ENCODE measurements around the gene B4GALT3.

Gene B4GALT3

GRCh38 chr1:161158316-161159010 lies 18.8 kb downstream of the B4GALT3 start:
- Histone ChIP-seq H3K36me3 (ENCODE audit: insufficient read depth, low read length) (peaks cover 40% of the 10 kb centered on the region), H3K9me3 (ENCODE audit: low read length) (no peaks in the 10 kb centered on the region)

GRCh38 chr1:161157867-161158266 lies 19.4 kb downstream of the B4GALT3 start:
- Histone ChIP-seq H3K9me3 (ENCODE audit: low read length) (no peaks in the 10 kb centered on the region), H3K4me1 (ENCODE audit: insufficient read depth, low read length) (peaks cover 35% of the 10 kb centered on the region), H3K36me3 (ENCODE audit: insufficient read depth, low read length) (peaks cover 34% of the 10 kb centered on the region), H3K27ac (ENCODE audit: low read depth, low read length) (no peak overlapping the region), H3K4me3 (ENCODE audit: low read depth in 1 of 2, low read length in 2 of 2) (no peak overlapping the region), H3K9ac (ENCODE audit: low read length) (no peak overlapping the region), H3K27me3 (ENCODE audit: control insufficient read depth in 1 of 2, insufficient read depth in 2 of 2, low read length in 2 of 2) (no peaks in the 10 kb centered on the region)

More at GRCh38 chr1:161158316-161159010, 18.8 kb downstream of the B4GALT3 start:
- H3K4me1 ChIP-seq (ENCODE audit: insufficient read depth, low read length) = peaks cover 32% of the 10 kb centered on the region
- peak overlapping the region; percentile 85 for H3K27ac ChIP-seq (ENCODE audit: low read depth, low read length)
- H3K27me3 ChIP-seq (ENCODE audit: control insufficient read depth in 1 of 2, insufficient read depth in 2 of 2, low read length in 2 of 2) = no peaks in the 10 kb centered on the region
- peak overlapping the region in 1 of 2 donors; percentile 64 for H3K4me3 ChIP-seq (ENCODE audit: low read depth in 1 of 2, low read length in 2 of 2)
- peak overlapping the region; percentile 79 for H3K9ac ChIP-seq (ENCODE audit: low read length)

GRCh38 chr1:161153682-161154337 lies 23.5 kb downstream of the B4GALT3 start, which contains the start of gene UFC1:
Gene UFC1 (plus strand): TSS chr1:161153978. CDS start chr1:161153998, 20 bp downstream.
- Histone ChIP-seq H3K4me1 (ENCODE audit: insufficient read depth, low read length) (peaks cover 16% of the 10 kb centered on the region), H3K9me3 (ENCODE audit: low read length) (no peaks in the 10 kb centered on the region), H3K27ac (ENCODE audit: low read depth, low read length) (peak within 1 kb of the TSS; percentile 89), H3K4me3 (ENCODE audit: low read depth in 1 of 2, low read length in 2 of 2) (peak within 1 kb of the TSS; percentile 53 to 85), H3K9ac (ENCODE audit: low read length) (peak within 1 kb of the TSS; percentile 92), H3K27me3 (ENCODE audit: control insufficient read depth in 1 of 2, insufficient read depth in 2 of 2, low read length in 2 of 2) (no peaks in the 10 kb centered on the region), H3K36me3 (ENCODE audit: insufficient read depth, low read length) (peaks cover 15% of the 10 kb centered on the region)

GRCh38 chr1:161153176-161153575 lies 24.1 kb downstream of the B4GALT3 start:
- no peak overlapping the region for H3K9ac ChIP-seq (ENCODE audit: low read length)
- H3K27ac ChIP-seq (ENCODE audit: low read depth, low read length) = peak overlapping the region; percentile 42
- no peaks in the 10 kb centered on the region for H3K27me3 ChIP-seq (ENCODE audit: control insufficient read depth in 1 of 2, insufficient read depth in 2 of 2, low read length in 2 of 2)
- H3K36me3 ChIP-seq (ENCODE audit: insufficient read depth, low read length) = peaks cover 12% of the 10 kb centered on the region
- peak overlapping the region in 1 of 2 donors; percentile 85 for H3K4me3 ChIP-seq (ENCODE audit: low read depth in 1 of 2, low read length in 2 of 2)
- H3K9me3 ChIP-seq (ENCODE audit: low read length) = no peaks in the 10 kb centered on the region
- peaks cover 11% of the 10 kb centered on the region for H3K4me1 ChIP-seq (ENCODE audit: insufficient read depth, low read length)

- no peak overlapping the region for H3K27ac ChIP-seq (ENCODE audit: low read depth, low read length)
- H3K9me3 ChIP-seq (ENCODE audit: low read length) = no peaks in the 10 kb centered on the region
- no peak overlapping the region for H3K4me3 ChIP-seq (ENCODE audit: low read depth in 1 of 2, low read length in 2 of 2)
- no peak overlapping the region for H3K9ac ChIP-seq (ENCODE audit: low read length)
- H3K4me1 ChIP-seq (ENCODE audit: insufficient read depth, low read length) = no peaks in the 10 kb centered on the region
- H3K36me3 ChIP-seq (ENCODE audit: insufficient read depth, low read length) = no peaks in the 10 kb centered on the region
- no peaks in the 10 kb centered on the region for H3K27me3 ChIP-seq (ENCODE audit: control insufficient read depth in 1 of 2, insufficient read depth in 2 of 2, low read length in 2 of 2)
These were observed 31.5 kb downstream of the B4GALT3 start for GRCh38 chr1:161145832-161146231.

GRCh38 chr1:161140755-161141400 lies 36.4 kb downstream of the B4GALT3 start:
- Histone ChIP-seq H3K27ac (ENCODE audit: low read depth, low read length) (no peak overlapping the region), H3K9ac (ENCODE audit: low read length) (no peak overlapping the region), H3K36me3 (ENCODE audit: insufficient read depth, low read length) (no peaks in the 10 kb centered on the region), H3K9me3 (ENCODE audit: low read length) (no peaks in the 10 kb centered on the region), H3K4me3 (ENCODE audit: low read depth in 1 of 2, low read length in 2 of 2) (no peak overlapping the region), H3K27me3 (ENCODE audit: control insufficient read depth in 1 of 2, insufficient read depth in 2 of 2, low read length in 2 of 2) (no peaks in the 10 kb centered on the region), H3K4me1 (ENCODE audit: insufficient read depth, low read length) (no peaks in the 10 kb centered on the region)

GRCh38 chr1:161139766-161140165 lies 37.5 kb downstream of the B4GALT3 start:
- H3K4me3 ChIP-seq (ENCODE audit: low read depth in 1 of 2, low read length in 2 of 2) = no peak overlapping the region

GRCh38 chr1:161138431-161138830 lies 38.9 kb downstream of the B4GALT3 start:
- Histone ChIP-seq H3K27me3 (ENCODE audit: control insufficient read depth in 1 of 2, insufficient read depth in 2 of 2, low read length in 2 of 2) (no peaks in the 10 kb centered on the region), H3K4me3 (ENCODE audit: low read depth in 1 of 2, low read length in 2 of 2) (no peak overlapping the region), H3K9me3 (ENCODE audit: low read length) (no peaks in the 10 kb centered on the region), H3K4me1 (ENCODE audit: insufficient read depth, low read length) (peaks cover 7% of the 10 kb centered on the region), H3K27ac (ENCODE audit: low read depth, low read length) (no peak overlapping the region), H3K9ac (ENCODE audit: low read length) (no peak overlapping the region), H3K36me3 (ENCODE audit: insufficient read depth, low read length) (no peaks in the 10 kb centered on the region)

More at GRCh38 chr1:161139766-161140165, 37.5 kb downstream of the B4GALT3 start:
- no peaks in the 10 kb centered on the region for H3K27me3 ChIP-seq (ENCODE audit: control insufficient read depth in 1 of 2, insufficient read depth in 2 of 2, low read length in 2 of 2)
- H3K4me1 ChIP-seq (ENCODE audit: insufficient read depth, low read length) = no peaks in the 10 kb centered on the region
- H3K27ac ChIP-seq (ENCODE audit: low read depth, low read length) = no peak overlapping the region
- H3K9me3 ChIP-seq (ENCODE audit: low read length) = no peaks in the 10 kb centered on the region
- H3K9ac ChIP-seq (ENCODE audit: low read length) = no peak overlapping the region
- H3K36me3 ChIP-seq (ENCODE audit: insufficient read depth, low read length) = no peaks in the 10 kb centered on the region

- no peak overlapping the region for H3K4me3 ChIP-seq (ENCODE audit: low read depth in 1 of 2, low read length in 2 of 2)
- no peak overlapping the region for H3K9ac ChIP-seq (ENCODE audit: low read length)
- H3K36me3 ChIP-seq (ENCODE audit: insufficient read depth, low read length) = no peaks in the 10 kb centered on the region
- no peak overlapping the region for H3K27ac ChIP-seq (ENCODE audit: low read depth, low read length)
- no peaks in the 10 kb centered on the region for H3K27me3 ChIP-seq (ENCODE audit: control insufficient read depth in 1 of 2, insufficient read depth in 2 of 2, low read length in 2 of 2)
- no peaks in the 10 kb centered on the region for H3K9me3 ChIP-seq (ENCODE audit: low read length)
- peaks cover 10% of the 10 kb centered on the region for H3K4me1 ChIP-seq (ENCODE audit: insufficient read depth, low read length)
These were observed 39.4 kb downstream of the B4GALT3 start for GRCh38 chr1:161137881-161138280.

- Histone ChIP-seq H3K27ac (ENCODE audit: low read depth, low read length) (peak overlapping the region; percentile 96), H3K9me3 (ENCODE audit: low read length) (no peaks in the 10 kb centered on the region), H3K4me1 (ENCODE audit: insufficient read depth, low read length) (peaks cover 38% of the 10 kb centered on the region), H3K9ac (ENCODE audit: low read length) (peak overlapping the region; percentile 97), H3K27me3 (ENCODE audit: control insufficient read depth in 1 of 2, insufficient read depth in 2 of 2, low read length in 2 of 2) (no peaks in the 10 kb centered on the region), H3K4me3 (ENCODE audit: low read depth in 1 of 2, low read length in 2 of 2) (peak overlapping the region; percentile 81 to 98), H3K36me3 (ENCODE audit: insufficient read depth, low read length) (peaks cover 8% of the 10 kb centered on the region)
These were observed 44.0 kb downstream of the B4GALT3 start for GRCh38 chr1:161133220-161133740.
